ENCODE results near the gene ROR1.

DNA sequence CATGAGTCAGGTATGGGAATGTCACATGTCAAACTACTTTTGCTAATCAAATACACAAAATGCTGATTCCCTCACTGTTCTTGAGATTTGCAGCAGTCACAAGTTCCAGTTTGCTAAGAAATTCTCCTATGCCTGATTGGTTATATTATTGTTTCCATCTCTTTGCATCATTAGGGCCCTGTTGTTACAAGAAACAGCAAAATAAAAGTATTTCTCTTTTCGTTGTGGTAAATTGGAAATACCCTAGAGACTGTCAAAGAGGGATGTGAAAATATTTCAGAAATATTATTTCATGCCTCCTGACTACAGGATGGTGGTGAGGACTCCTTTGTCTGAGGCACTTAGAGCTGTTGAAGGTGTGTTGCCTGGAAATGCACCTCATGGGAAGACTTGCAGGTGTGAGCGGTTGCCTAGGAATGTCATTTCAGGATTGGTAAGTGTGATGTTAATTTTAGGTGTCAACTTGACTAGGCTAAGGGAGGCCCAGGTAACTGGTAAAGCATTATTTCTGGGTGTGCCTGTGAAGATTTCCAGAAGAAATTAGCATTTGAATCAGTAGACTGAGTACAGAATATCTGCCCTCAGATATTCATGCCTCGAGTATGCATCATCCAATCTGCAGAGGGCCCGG is 117.4 kb downstream of the ROR1 start:
- TF ChIP-seq SMAD3 (CRISPR knock-in tag; IDR thresholded peaks at IDR 0.05; ENCODE audit: borderline replicate concordance) = no peak
- no peak for TF ChIP-seq SP1 (CRISPR knock-in tag; conservative IDR thresholded peaks at IDR 0.05)
- no peak for TF ChIP-seq ZNF121 (CRISPR knock-in tag; IDR thresholded peaks at IDR 0.05)
- TF ChIP-seq JUN (CRISPR knock-in tag; IDR thresholded peaks at IDR 0.05) = no peak
- TF ChIP-seq RELA (CRISPR knock-in tag; IDR thresholded peaks at IDR 0.05; ENCODE audit: borderline replicate concordance) = no peak
